NCI-H1694 (cell line): ENCODE measurements around the gene ADRM1.

Experiments
- DNase-seq: peaks from one replicate; lab custom pipeline; 2025; lab: John Stamatoyannopoulos, UW

ADRM1 gene

GRCh38 chr20:62311832-62312661 is 9.2 kb downstream of the ADRM1 start:
- no peak for DNase-seq

- DNase-seq = no peak
These were observed 9.8 kb downstream of the ADRM1 start for GRCh38 chr20:62312662-62312977.

GRCh38 chr20:62313021-62313420 is 10.2 kb downstream of the ADRM1 start:
- no peak for DNase-seq

- DNase-seq = no peak
These were observed 10.9 kb downstream of the ADRM1 start for GRCh38 chr20:62313460-62314338.

- no peak for DNase-seq
These were observed 11.5 kb downstream of the ADRM1 start for GRCh38 chr20:62314339-62314638.

- DNase-seq = no peak
These were observed 12.0 kb downstream of the ADRM1 start for GRCh38 chr20:62314711-62315302.

GRCh38 chr20:62315773-62316172 is 13.0 kb downstream of the ADRM1 start:
- DNase-seq = no peak

GRCh38 chr20:62316331-62317166 is 13.8 kb downstream of the ADRM1 start:
- DNase-seq = no peak

- no peak for DNase-seq
These were observed 14.4 kb downstream of the ADRM1 start for GRCh38 chr20:62317167-62317655.

GRCh38 chr20:62318400-62319345 is 15.9 kb downstream of the ADRM1 start:
- no peak for DNase-seq

- no peak for DNase-seq
These were observed 16.6 kb downstream of the ADRM1 start for GRCh38 chr20:62319346-62319909.

- no peak for DNase-seq
These were observed 18.0 kb downstream of the ADRM1 start for GRCh38 chr20:62320581-62321354.

- DNase-seq = no peak
These were observed 18.7 kb downstream of the ADRM1 start for GRCh38 chr20:62321521-62321948.

GRCh38 chr20:62321975-62322374 is 19.2 kb downstream of the ADRM1 start:
- DNase-seq = no peak

- DNase-seq = no peak
These were observed 19.8 kb downstream of the ADRM1 start for GRCh38 chr20:62322492-62323041.

- no peak for DNase-seq
These were observed 20.6 kb downstream of the ADRM1 start for GRCh38 chr20:62323146-62323979.

GRCh38 chr20:62323980-62324906 is 21.4 kb downstream of the ADRM1 start:
- no peak for DNase-seq
